ENCODE data around the gene LSM2. TPM values are rescaled to one million over a fixed set of nuclear protein-coding genes. Genes with fewer than 3 reads are reported as not detected.

Gene LSM2
- total and polyA plus RNA-seq, 9 of the 15 experiments (the other 6 are each of a cell fraction or from before 2014, with no cell fraction given): 154 to 407 (median 223) TPM

- TF ChIP-seq RERE (CRISPR knock-in tag; IDR thresholded peaks at IDR 0.05; ENCODE audit: borderline replicate concordance): no peak
- no peak for TF ChIP-seq PTTG1 (tag; IDR thresholded peaks at IDR 0.05; ENCODE audit: low read depth)
- no peak for TF ChIP-seq ARNT (IDR thresholded peaks at IDR 0.05)
- TF ChIP-seq RBM15 (IDR thresholded peaks at IDR 0.05; ENCODE audit: insufficient read depth, low read length): no peak
Measured at GRCh38 chr6:31764198-31764597, 42.6 kb downstream of the LSM2 start (continued).

DNA sequence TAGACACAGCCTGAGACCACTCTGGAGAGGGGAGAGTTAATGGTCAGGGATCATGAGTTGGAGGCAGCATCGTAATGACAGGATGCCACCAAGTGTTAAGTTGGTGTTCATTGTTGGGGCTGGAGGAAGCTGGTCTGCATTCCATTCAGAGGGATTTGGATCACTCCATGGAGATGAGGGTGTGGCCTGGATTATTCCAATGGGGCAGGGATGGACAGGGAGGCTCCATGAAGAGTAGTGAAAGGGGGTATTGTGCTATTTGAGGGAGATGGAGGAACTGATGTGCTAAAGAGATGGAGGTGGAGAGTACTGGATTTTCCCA lies 43.2 kb downstream of the LSM2 start:
- WGBS (ENCODE audit: insufficient coverage, low coverage, missing lambda C conversion rate): 30% methylated on average over 1 of the region's 1 CpG
- ChIA-PET POLR2A (interaction anchor here (0.6 to 4.6 kb wide), 4 partner anchors 9 to 87 kb away, joined by 3 to 29 read pairs (median 6); partner anchors contain the start of genes CLIC1 and MSH5), CTCF (ENCODE audit: low intra/inter-chr PET ratio) (no interaction called here)
- Histone ChIP-seq H3K9ac (ENCODE audit: insufficient read depth in 1 of 2, low read depth in 2 of 2, low read length in 2 of 2) (peak overlapping the region in 1 of 2 experiments; percentile 40; a peak in 2 of 4 replicates), H3K4me2 (ENCODE audit: insufficient read depth, low read length) (no peak overlapping the region), H3K79me2 (ENCODE audit: control insufficient read depth, insufficient read depth, low read length) (no peaks in the 10 kb centered on the region), H3K9me1 (ENCODE audit: control insufficient read depth, insufficient read depth, low read length) (no peaks in the 10 kb centered on the region), H3K9me3 (replicated peaks; ENCODE audit: control insufficient read depth, insufficient read depth, low read depth, low read length) (no peaks in the 10 kb centered on the region), H3K36me3 (ENCODE audit: control insufficient read depth, insufficient read depth, low read length) (peaks cover 55% of the 10 kb centered on the region), H3K4me3 (no peak overlapping the region), H3K27me3 (ENCODE audit: control insufficient read depth in 2 of 2, insufficient read depth in 2 of 2, low read length in 2 of 2) (no peaks in the 10 kb centered on the region), H2AFZ (ENCODE audit: low read depth, low read length) (no peak overlapping the region), H4K20me1 (replicated peaks; ENCODE audit: control insufficient read depth, insufficient read depth, low read length) (no peaks in the 10 kb centered on the region), H3K27ac (ENCODE audit: extremely low read depth, low read depth, low read length) (no peak overlapping the region), H3K4me1 (replicated peaks in 1 of 2; ENCODE audit: control insufficient read depth in 2 of 2, insufficient read depth in 2 of 2, low read length in 2 of 2) (peaks cover 0 to 25% of the 10 kb centered on the region in 2 experiments; a peak in 3 of 5 replicates)
- DNase-seq (ENCODE audit: extremely low read depth in 1 of 4, low spot score in 3 of 4) (no peak), FAIRE-seq (no peak), ATAC-seq (peak; percentile 4)
- in situ Hi-C loops (cut with MboI): no loop called here
- BruUV-seq (replicated peaks): no TSS peak
- intact Hi-C loops (cut with micrococcal nuclease): no loop called here
- TF ChIP-seq, protein P1, sequence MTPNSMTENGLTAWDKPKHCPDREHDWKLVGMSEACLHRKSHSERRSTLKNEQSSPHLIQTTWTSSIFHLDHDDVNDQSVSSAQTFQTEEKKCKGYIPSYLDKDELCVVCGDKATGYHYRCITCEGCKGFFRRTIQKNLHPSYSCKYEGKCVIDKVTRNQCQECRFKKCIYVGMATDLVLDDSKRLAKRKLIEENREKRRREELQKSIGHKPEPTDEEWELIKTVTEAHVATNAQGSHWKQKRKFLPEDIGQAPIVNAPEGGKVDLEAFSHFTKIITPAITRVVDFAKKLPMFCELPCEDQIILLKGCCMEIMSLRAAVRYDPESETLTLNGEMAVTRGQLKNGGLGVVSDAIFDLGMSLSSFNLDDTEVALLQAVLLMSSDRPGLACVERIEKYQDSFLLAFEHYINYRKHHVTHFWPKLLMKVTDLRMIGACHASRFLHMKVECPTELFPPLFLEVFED (CRISPR knock-in tag; conservative IDR thresholded peaks at IDR 0.05): peak; percentile 70
- TF ChIP-seq PRDM10 (IDR thresholded peaks at IDR 0.05; ENCODE audit: partially characterized antibody): peak; percentile 96
